NCI-H2171 (cell line): Measurements from ENCODE around the gene PRX.
"Not testable (repeated sequence)": the region's sequence is repeated elsewhere in the genome, so short reads cannot be mapped to it uniquely, and the experiment has no call there.

ENCODE experiments used
- DNase-seq: peaks from one replicate; lab custom pipeline; 2025; lab: John Stamatoyannopoulos, UW

The PRX gene, protein sequence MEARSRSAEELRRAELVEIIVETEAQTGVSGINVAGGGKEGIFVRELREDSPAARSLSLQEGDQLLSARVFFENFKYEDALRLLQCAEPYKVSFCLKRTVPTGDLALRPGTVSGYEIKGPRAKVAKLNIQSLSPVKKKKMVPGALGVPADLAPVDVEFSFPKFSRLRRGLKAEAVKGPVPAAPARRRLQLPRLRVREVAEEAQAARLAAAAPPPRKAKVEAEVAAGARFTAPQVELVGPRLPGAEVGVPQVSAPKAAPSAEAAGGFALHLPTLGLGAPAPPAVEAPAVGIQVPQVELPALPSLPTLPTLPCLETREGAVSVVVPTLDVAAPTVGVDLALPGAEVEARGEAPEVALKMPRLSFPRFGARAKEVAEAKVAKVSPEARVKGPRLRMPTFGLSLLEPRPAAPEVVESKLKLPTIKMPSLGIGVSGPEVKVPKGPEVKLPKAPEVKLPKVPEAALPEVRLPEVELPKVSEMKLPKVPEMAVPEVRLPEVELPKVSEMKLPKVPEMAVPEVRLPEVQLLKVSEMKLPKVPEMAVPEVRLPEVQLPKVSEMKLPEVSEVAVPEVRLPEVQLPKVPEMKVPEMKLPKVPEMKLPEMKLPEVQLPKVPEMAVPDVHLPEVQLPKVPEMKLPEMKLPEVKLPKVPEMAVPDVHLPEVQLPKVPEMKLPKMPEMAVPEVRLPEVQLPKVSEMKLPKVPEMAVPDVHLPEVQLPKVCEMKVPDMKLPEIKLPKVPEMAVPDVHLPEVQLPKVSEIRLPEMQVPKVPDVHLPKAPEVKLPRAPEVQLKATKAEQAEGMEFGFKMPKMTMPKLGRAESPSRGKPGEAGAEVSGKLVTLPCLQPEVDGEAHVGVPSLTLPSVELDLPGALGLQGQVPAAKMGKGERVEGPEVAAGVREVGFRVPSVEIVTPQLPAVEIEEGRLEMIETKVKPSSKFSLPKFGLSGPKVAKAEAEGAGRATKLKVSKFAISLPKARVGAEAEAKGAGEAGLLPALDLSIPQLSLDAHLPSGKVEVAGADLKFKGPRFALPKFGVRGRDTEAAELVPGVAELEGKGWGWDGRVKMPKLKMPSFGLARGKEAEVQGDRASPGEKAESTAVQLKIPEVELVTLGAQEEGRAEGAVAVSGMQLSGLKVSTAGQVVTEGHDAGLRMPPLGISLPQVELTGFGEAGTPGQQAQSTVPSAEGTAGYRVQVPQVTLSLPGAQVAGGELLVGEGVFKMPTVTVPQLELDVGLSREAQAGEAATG (N-terminal part only)

GRCh38 chr19:40413291-40413845, at the start of gene PRX:
Gene PRX, minus strand, starts transcription at chr19:40413378. Its CDS starts 5,446 bp downstream, at chr19:40407932.
- no peak for DNase-seq

GRCh38 chr19:40461669-40462221, 48.6 kb upstream of the PRX start:
- DNase-seq = no peak

GRCh38 chr19:40460185-40460584, 47.0 kb upstream of the PRX start:
- DNase-seq = no peak

- no peak for DNase-seq
Observed at GRCh38 chr19:40458597-40458974, 45.4 kb upstream of the PRX start.

DNA sequence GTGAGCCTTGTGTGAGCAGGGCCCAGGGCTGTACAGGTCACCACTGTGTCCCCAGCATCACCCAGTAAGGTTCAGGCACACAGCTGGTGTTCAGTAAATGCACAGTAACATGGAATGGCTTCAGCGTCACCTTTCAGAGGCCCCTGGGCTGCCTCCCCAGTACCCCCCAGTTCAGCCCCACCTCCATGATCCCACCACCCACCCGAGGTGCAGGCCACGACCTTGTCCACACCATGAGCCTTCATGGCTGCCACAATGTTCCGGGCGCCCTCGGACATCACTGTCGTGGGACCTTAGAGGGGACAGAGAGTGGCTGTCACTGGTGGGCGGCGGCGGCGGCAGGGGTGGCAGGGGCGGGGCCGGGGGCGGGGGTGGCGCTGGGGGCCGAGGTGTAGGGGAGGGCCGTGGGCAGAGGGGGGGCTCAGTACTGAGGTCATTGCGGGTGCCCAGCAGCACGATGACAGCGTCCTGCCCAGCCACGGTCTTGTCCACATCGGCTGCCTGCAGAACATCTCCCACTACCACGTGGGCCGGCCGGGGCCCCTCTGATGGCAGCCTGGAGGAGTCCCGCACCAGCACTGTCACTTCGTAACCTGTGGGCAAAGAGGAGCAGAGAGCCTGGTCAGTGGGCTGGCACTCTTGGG, 44.9 kb upstream of the PRX start:
- DNase-seq = no peak

DNA sequence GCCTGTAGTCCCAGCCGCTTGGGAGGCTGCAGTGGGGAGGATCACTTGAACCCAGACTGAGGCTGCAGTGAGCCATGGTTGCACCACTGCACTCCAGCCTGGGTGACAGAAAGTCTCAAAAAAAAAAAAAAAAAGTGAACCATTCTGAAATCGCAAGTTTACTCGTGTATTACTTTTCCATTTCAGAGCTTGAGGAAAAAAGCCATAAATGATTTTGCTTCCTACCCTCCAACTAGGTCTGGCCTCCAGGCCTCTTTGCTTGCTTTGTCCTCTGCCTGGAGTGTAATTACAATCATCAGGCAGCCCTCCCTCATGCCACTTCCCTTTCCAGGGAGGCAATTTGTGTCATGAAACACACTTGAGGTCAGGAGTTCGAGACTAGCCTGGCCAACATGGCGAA, 43.9 kb upstream of the PRX start:
- no peak for DNase-seq

DNA sequence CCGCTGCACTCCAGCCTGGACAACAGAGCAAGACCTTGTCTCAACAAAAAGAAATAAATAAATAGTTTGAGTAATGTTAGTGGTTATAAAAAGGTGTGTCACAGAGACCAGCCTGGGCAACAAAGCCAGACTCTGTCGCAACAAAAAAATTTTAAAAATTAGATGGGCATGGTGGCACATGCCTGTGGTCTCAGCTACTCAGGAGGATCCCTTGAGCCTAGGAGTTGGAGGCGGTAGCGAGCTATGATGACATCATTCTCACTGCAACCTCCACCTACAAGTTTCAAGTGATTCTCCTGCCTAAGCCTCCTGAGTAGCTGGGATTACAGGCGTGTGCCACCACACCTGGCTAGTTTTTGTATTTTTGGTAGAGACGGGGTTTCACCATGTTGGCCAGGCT, 40.8 kb upstream of the PRX start:
- not testable (repeated sequence) for DNase-seq

GRCh38 chr19:40453151-40453735, 40.1 kb upstream of the PRX start:
- DNase-seq = no peak

GRCh38 chr19:40452016-40452415, 38.8 kb upstream of the PRX start:
- DNase-seq = no peak

GRCh38 chr19:40450664-40451063, 37.5 kb upstream of the PRX start:
- DNase-seq = no peak

DNA sequence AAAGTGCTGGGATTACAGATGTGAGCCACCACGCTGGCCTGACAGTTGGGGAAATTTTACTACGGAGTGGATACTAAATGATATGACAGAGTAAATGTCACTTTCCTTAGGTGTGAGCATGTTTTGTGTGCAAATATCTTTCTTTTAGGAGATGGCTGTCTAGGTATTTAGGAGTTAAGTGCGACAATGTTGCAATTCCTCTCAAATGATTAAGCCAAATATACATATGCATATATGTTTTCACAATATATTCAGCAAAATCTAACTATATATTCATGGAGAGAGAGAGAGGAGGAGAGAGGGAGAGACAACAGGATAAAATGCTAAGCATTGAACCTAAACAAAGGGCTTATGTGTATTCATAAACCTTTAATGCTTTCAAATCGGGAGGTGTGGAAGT, 36.3 kb upstream of the PRX start:
- DNase-seq = no peak

DNA sequence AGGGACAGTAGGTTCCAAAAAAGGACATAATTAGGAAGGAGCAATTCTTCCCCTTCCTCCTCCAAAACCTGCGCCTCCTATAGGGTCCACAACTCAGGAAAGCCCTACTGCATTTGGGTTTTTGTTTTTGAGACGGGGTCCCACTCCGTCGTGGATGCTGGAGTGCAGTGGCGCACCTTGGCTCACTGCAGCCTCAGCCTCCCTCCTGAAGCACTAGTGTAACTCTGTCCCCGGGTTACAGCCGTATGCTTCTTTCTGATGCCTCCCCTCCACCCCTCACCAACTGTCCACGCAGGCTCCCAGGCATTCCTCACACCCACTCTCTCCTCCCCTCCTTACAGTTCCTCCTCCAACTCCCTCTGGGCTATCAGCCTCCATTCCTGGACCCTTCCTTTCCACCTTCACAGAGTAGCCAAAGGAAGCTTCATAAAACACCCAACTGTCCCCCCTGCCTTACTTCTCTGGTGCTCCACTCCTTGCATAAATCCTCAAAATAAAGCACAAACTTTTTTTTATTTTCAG, 33.1 kb upstream of the PRX start:
- no peak for DNase-seq

DNA sequence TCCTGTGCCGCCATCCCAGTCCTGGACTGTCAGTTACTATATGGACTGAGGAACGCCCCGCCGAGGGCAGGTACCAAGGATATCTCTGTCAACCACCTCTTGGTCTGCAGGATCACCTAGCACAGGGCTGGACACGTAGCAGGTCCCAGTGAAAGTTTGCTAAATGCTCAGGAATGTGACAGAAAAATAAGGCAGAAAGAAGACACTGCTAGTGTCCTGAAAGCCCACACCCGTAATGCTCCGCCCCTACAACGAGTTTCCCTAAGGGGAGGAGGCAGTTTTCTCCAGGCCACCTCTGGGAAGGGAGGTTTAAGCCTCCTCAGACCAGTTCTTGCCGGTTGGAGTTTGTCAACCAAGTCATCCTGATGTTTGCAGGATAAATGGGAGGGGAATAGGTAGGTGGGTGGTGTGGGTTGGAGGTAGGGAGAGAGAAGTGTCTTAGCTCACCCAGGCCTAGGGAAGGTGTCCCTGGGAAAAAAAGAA, 32.6 kb upstream of the PRX start:
- DNase-seq = no peak

- no peak for DNase-seq
Observed at GRCh38 chr19:40444825-40445312, 31.7 kb upstream of the PRX start.

- DNase-seq = peak; percentile 96
Observed at GRCh38 chr19:40444000-40444824, 31.0 kb upstream of the PRX start, which contains the start of gene SERTAD3. Gene SERTAD3, minus strand, starts transcription at chr19:40444335. Its CDS starts 2,255 bp downstream, at chr19:40442080.

DNA sequence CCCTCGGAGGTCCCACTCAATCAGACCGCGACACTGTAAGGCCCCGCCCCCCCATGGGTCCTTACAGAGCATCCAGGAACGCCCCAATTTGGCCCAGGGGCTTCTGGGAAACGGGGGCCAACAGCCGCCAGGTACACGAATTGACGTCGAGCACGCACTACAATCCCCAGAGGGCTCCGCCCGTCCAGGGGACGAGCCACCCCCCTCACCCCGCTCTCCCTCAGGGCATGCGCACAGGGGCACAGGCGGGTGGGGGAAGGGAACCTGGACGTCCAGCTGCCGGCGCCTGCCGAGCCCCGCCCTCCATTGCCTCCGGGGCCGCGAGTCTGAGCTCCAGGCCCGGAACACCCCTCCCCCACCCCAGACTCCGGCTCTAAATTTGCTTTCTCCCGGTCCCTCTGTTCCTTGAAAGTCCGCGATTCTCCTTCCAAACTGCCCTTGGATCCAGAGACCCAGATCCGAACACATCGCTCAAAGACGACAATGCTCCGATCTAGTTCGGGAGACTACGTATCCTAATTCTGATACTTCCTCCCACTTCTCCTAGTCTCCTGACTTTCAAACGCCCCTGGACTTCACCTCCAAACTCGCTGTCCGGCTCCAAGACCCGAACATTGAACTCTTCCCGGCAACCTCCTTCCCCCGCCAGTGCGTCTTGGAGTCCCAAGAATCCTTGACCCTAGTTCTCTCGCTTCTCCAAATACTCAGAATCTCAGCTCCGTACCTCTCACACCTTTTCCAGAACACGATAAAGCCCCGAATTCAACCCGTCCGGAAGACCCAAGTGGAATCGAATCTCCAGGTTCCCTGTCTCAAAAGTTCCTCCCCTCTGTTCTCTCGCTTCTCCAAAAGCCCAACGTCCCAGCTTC, 30.2 kb upstream of the PRX start:
- DNase-seq = peak; percentile 99

GRCh38 chr19:40442328-40443130, 29.4 kb upstream of the PRX start:
- no peak for DNase-seq
